H1 (cell line): ENCODE measurements around the gene PLTP. TPM values are rescaled to one million over a fixed set of nuclear protein-coding genes. Genes with fewer than 3 reads are reported as not detected.

ENCODE experiments used
- CREB1 ChIP-seq: IDR thresholded peaks from 2 replicates; pipeline ENCODE4 v1.6.1; 2012; ENCODE audit warnings: inconsistent platforms
- MAFK ChIP-seq: IDR thresholded peaks from 2 replicates; pipeline ENCODE4 v1.6.1; 2012; ENCODE audit warnings: low read depth, mild to moderate bottlenecking, improper control_type of control experiment, low read length
- ZNF274 ChIP-seq: IDR thresholded peaks from 2 replicates; pipeline ENCODE4 v1.7.0; 2012; ENCODE audit warnings: low read length, borderline replicate concordance; ENCODE audit errors: extremely low read depth
- polyA plus RNA-seq, 7 experiments: library from polyadenylated mRNA; depleted of rRNA in 3 of 7; stranded (reverse) in 5 of 7; unstranded in 2 of 7; fragments of >200 nt in 5 of 7; fragments of 200-250 nt in 2 of 7; gene quantifications; 1 replicate in 5 of 7; 2 replicates in 1 of 7; 4 replicates in 1 of 7; pipeline versions ENCODE4 v1.2.1 to v1.2.3, GENCODE V29; 2011 to 2013; ENCODE audit warnings: missing spikeins in 2 of 7, mixed read lengths in 2 of 7
- total RNA-seq: library from RNA; stranded (reverse); fragmentation: NEBNext Ultra II Directional; extraction: Animal tissue kit (Norgen Biotek cat#: 25700); gene quantifications from 2 replicates; pipeline ENCODE4 v1.2.1, GENCODE V29; 2021

The PLTP gene
- total and polyA plus RNA-seq, 2 of the 8 experiments (the other 6 are each of a cell fraction or from before 2014, with no cell fraction given), result 120 to 194 TPM

- TF ChIP-seq ZNF274 (no peak), MAFK (no peak), CREB1 (no peak)
Measured at GRCh38 chr20:45859916-45860315, 52.0 kb downstream of the PLTP start (continued).
